ENCODE measurements around the gene ULK4. TPM values are rescaled to one million over a fixed set of nuclear protein-coding genes. Genes with fewer than 3 reads are reported as not detected.
A peak's percentile ranks its signal among the peaks of the same experiment; 100 is the strongest.
"Not testable (repeated sequence)": the region's sequence is repeated elsewhere in the genome, so short reads cannot be mapped to it uniquely, and the experiment has no call there.

ULK4 gene
- total RNA-seq, 1 experiment from 2014 or later = 6.6 TPM

GRCh38 chr3:41983091-41983490 is 21.2 kb upstream of the ULK4 start:
- not testable (repeated sequence) for H3K4me3 ChIP-seq (ENCODE audit: insufficient read depth, low read depth, low read length); H3K36me3 ChIP-seq (replicated peaks; ENCODE audit: control insufficient read depth, insufficient read depth, low read length); DNase-seq; H3K27me3 ChIP-seq (ENCODE audit: control insufficient read depth, insufficient read depth, low read length)

GRCh38 chr3:41977401-41977800 is 15.5 kb upstream of the ULK4 start:
- DNase-seq; H3K36me3 ChIP-seq (replicated peaks; ENCODE audit: control insufficient read depth, insufficient read depth, low read length); H3K27me3 ChIP-seq (ENCODE audit: control insufficient read depth, insufficient read depth, low read length); H3K4me3 ChIP-seq (ENCODE audit: insufficient read depth, low read depth, low read length): not testable (repeated sequence)

GRCh38 chr3:41975416-41976103 is 13.7 kb upstream of the ULK4 start:
- H3K36me3 ChIP-seq (replicated peaks; ENCODE audit: control insufficient read depth, insufficient read depth, low read length) = no peaks in the 10 kb centered on the region
- no peaks in the 10 kb centered on the region for H3K27me3 ChIP-seq (ENCODE audit: control insufficient read depth, insufficient read depth, low read length)
- no peak for DNase-seq
- no peak overlapping the region for H3K4me3 ChIP-seq (ENCODE audit: insufficient read depth, low read depth, low read length)

- Histone ChIP-seq H3K27me3 (ENCODE audit: control insufficient read depth, insufficient read depth, low read length) (no peaks in the 10 kb centered on the region), H3K4me3 (ENCODE audit: insufficient read depth, low read depth, low read length) (no peak overlapping the region), H3K36me3 (replicated peaks; ENCODE audit: control insufficient read depth, insufficient read depth, low read length) (no peaks in the 10 kb centered on the region)
- DNase-seq = no peak
These were observed 12.3 kb upstream of the ULK4 start for GRCh38 chr3:41974223-41974622.

- no peaks in the 10 kb centered on the region for H3K27me3 ChIP-seq (ENCODE audit: control insufficient read depth, insufficient read depth, low read length)
- no peaks in the 10 kb centered on the region for H3K36me3 ChIP-seq (replicated peaks; ENCODE audit: control insufficient read depth, insufficient read depth, low read length)
- H3K4me3 ChIP-seq (ENCODE audit: insufficient read depth, low read depth, low read length) = no peak overlapping the region
- no peak for DNase-seq
These were observed 10.9 kb upstream of the ULK4 start for GRCh38 chr3:41972802-41973201.

- Histone ChIP-seq H3K36me3 (replicated peaks; ENCODE audit: control insufficient read depth, insufficient read depth, low read length) (no peaks in the 10 kb centered on the region), H3K27me3 (ENCODE audit: control insufficient read depth, insufficient read depth, low read length) (no peaks in the 10 kb centered on the region), H3K4me3 (ENCODE audit: insufficient read depth, low read depth, low read length) (no peak overlapping the region)
- no peak for DNase-seq
These were observed 4.3 kb upstream of the ULK4 start for GRCh38 chr3:41966206-41966605.

GRCh38 chr3:41963823-41964222 is 1.9 kb upstream of the ULK4 start:
- no peak for DNase-seq
- no peak overlapping the region for H3K4me3 ChIP-seq (ENCODE audit: insufficient read depth, low read depth, low read length)
- no peaks in the 10 kb centered on the region for H3K36me3 ChIP-seq (replicated peaks; ENCODE audit: control insufficient read depth, insufficient read depth, low read length)

DNA sequence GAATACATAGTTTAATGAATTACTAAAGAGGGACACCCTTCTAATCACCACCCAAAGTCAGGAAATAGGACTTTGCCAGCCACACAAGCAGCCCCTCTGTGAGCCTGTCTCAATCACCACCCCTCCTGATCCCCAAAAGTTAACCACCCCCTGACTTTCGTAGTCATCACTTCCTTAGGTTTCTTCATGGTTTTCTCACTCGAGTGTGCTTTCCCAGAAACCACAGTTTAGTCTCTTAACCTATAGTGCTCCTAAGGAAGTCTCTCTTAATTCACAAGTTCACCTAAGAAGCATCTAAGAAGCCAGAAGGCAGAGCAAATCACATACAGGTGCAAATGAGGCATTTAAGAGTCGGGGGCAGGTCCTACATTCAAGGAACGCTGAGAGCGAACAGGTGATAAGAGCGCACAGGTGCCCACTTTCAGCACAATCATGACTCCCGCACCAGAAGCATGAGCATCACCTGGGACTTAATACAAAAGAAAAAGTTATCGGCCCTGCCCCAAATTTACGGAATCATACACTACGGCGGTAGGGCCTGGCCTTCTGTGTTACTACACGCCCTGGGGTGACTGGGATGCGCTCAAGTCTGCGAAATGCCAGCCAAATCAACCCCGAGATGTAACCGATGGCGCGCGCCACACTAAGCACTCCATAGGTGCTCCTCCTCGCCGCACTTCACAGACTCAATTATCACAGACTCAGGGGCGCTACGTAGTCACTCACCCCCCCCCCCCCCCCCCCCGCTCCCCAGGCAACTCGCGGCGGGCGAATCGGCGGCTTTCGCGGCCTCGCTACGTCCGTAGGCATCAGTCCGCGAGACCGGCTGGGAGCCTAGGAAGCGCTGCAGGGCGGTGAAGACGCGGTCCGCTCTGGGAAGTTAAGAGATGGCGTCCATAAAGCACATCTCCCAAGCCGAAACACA is 815 bp downstream of the ULK4 start:
- no peaks in the 10 kb centered on the region for H3K27me3 ChIP-seq (ENCODE audit: control insufficient read depth, insufficient read depth, low read length)
- DNase-seq = peak; percentile 80
- H3K4me3 ChIP-seq (ENCODE audit: insufficient read depth, low read depth, low read length) = peak overlapping the region; percentile 81
- H3K36me3 ChIP-seq (replicated peaks; ENCODE audit: control insufficient read depth, insufficient read depth, low read length) = no peaks in the 10 kb centered on the region

More at GRCh38 chr3:41963823-41964222, 1.9 kb upstream of the ULK4 start:
- no peaks in the 10 kb centered on the region for H3K27me3 ChIP-seq (ENCODE audit: control insufficient read depth, insufficient read depth, low read length)

- Histone ChIP-seq H3K36me3 (replicated peaks; ENCODE audit: control insufficient read depth, insufficient read depth, low read length) (no peaks in the 10 kb centered on the region), H3K27me3 (ENCODE audit: control insufficient read depth, insufficient read depth, low read length) (no peaks in the 10 kb centered on the region), H3K4me3 (ENCODE audit: insufficient read depth, low read depth, low read length) (no peak overlapping the region)
- no peak for DNase-seq
These were observed 5.3 kb downstream of the ULK4 start for GRCh38 chr3:41956574-41956973.

GRCh38 chr3:41955192-41955591 is 6.7 kb downstream of the ULK4 start:
- Histone ChIP-seq H3K27me3 (ENCODE audit: control insufficient read depth, insufficient read depth, low read length) (no peaks in the 10 kb centered on the region), H3K36me3 (replicated peaks; ENCODE audit: control insufficient read depth, insufficient read depth, low read length) (no peaks in the 10 kb centered on the region), H3K4me3 (ENCODE audit: insufficient read depth, low read depth, low read length) (no peak overlapping the region)
- DNase-seq = no peak

DNA sequence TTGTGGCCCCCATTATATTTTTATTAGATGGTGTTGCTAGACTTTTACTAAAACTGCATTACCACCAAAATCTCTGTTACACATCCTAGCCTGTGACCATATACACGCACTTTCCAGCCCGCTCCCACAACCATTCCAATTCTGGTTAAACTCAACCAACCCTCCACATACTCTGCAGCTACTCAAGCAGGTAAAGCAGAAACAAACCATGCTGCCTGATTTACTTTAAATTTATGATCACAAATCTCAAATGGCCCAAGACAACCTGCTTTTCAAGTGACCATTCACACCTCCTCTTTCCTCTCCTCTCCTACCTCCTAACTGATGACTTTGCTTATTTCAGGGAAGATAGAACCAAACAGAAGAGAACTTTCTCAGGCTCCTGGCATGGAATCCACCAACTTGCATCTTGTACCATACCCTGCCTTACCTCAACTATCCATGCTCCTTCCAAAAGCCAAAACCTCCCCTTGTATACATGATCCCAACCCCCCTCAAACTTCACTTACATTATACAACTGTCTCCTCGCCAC is 18.5 kb downstream of the ULK4 start:
- no peaks in the 10 kb centered on the region for H3K36me3 ChIP-seq (replicated peaks; ENCODE audit: control insufficient read depth, insufficient read depth, low read length)
- no peak overlapping the region for H3K4me3 ChIP-seq (ENCODE audit: insufficient read depth, low read depth, low read length)
- no peak for DNase-seq
- H3K27me3 ChIP-seq (ENCODE audit: control insufficient read depth, insufficient read depth, low read length) = no peaks in the 10 kb centered on the region

DNA sequence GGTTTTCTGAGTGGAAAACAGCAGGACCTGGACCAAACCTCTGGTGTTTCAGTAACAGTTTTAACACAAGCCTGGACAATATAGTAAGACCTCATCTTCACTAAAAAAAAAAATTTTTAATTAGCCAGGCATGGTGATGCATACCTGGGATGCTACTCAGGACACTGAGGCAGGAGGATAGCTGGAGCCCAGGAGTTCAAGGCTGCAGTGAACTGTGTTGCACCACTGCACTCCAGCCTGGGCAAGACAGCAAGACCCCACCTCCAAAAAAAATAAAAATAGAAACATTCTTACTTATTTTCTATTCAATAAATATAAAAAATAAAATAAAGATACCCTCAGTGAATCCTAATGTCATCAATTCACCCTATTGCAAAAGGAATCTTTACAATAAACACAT is 21.5 kb downstream of the ULK4 start:
- no peak overlapping the region for H3K4me3 ChIP-seq (ENCODE audit: insufficient read depth, low read depth, low read length)
- DNase-seq = no peak
- no peaks in the 10 kb centered on the region for H3K36me3 ChIP-seq (replicated peaks; ENCODE audit: control insufficient read depth, insufficient read depth, low read length)

GRCh38 chr3:41936384-41936783 is 25.5 kb downstream of the ULK4 start:
- H3K36me3 ChIP-seq (replicated peaks; ENCODE audit: control insufficient read depth, insufficient read depth, low read length) = no peaks in the 10 kb centered on the region
- DNase-seq = no peak
- H3K27me3 ChIP-seq (ENCODE audit: control insufficient read depth, insufficient read depth, low read length) = no peaks in the 10 kb centered on the region
- H3K4me3 ChIP-seq (ENCODE audit: insufficient read depth, low read depth, low read length) = no peak overlapping the region

More for the DNA sequence above, 21.5 kb downstream of the ULK4 start:
- H3K27me3 ChIP-seq (ENCODE audit: control insufficient read depth, insufficient read depth, low read length) = no peaks in the 10 kb centered on the region

GRCh38 chr3:41933154-41933676 is 28.7 kb downstream of the ULK4 start:
- Histone ChIP-seq H3K4me3 (ENCODE audit: insufficient read depth, low read depth, low read length) (no peak overlapping the region), H3K27me3 (ENCODE audit: control insufficient read depth, insufficient read depth, low read length) (no peaks in the 10 kb centered on the region), H3K36me3 (replicated peaks; ENCODE audit: control insufficient read depth, insufficient read depth, low read length) (no peaks in the 10 kb centered on the region)
- no peak for DNase-seq

DNA sequence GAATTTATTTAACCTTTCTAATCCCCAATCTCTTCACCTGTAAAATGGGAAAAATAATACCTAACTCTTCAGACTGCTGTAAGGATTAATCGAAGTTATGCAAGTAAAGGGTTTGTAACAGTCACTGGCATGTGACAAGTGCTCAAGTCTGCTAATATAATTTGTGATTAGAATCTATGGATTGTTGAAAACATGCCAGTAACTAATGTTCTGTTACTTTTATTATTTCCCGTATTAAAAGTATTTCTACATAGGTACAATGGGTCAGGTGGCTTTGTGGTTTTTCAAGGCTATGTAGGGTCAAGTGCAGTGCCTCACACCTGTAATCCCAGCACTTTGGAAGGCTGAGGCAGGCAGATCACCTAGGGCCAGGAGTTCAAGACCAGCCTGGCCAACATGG is 29.4 kb downstream of the ULK4 start:
- Histone ChIP-seq H3K36me3 (replicated peaks; ENCODE audit: control insufficient read depth, insufficient read depth, low read length) (no peaks in the 10 kb centered on the region), H3K27me3 (ENCODE audit: control insufficient read depth, insufficient read depth, low read length) (no peaks in the 10 kb centered on the region), H3K4me3 (ENCODE audit: insufficient read depth, low read depth, low read length) (no peak overlapping the region)
- no peak for DNase-seq
